CD4-positive, alpha-beta T cell (primary cell): ENCODE data around the gene NUBP2. TPM values are rescaled to one million over a fixed set of nuclear protein-coding genes. Genes with fewer than 3 reads are reported as not detected.

Source experiments
- ATAC-seq: fragments of 200-7000 bp; cut with Tn5 transposase; one replicate; pipeline ENCODE4 v1.10.0; 2022; ENCODE audit warnings: mild to moderate bottlenecking; ENCODE audit not compliant: poor library complexity
- CTCF ChIA-PET: fragments of 350-600 bp; sonication (Branson Sonifier 250); formaldehyde crosslinking; loops from one replicate; lab custom pipeline; 2021; ENCODE audit warnings: antibody characterized with exemption, inconsistent platforms; lab: Charles Lee
- POLR2A ChIA-PET: fragments of 350-600 bp; sonication (Branson Sonifier 250); formaldehyde crosslinking; loops from one replicate; lab custom pipeline; 2021; ENCODE audit warnings: antibody characterized with exemption, inconsistent platforms; lab: Charles Lee
- DNase-seq, 14 experiments: peaks; one replicate each; pipeline ENCODE4 v3.0.0-alpha.2; 2013 to 2020; ENCODE audit warnings: mixed read lengths in 2 of 14
- H3K27ac ChIP-seq, 2 donors: one replicate each; pipeline versions ENCODE4 v1.5.1 to v1.7.0; 2013; ENCODE audit warnings: low read length in 2 of 2, low read depth in 1 of 2, mild to moderate bottlenecking in 1 of 2
- H3K27me3 ChIP-seq, 2 experiments: 1 replicate in 1 of 2; 2 replicates in 1 of 2; pipeline versions ENCODE4 v1.6.1 to v1.7.0; 2013; ENCODE audit warnings: low read length in 2 of 2, control low read depth in 1 of 2, mild to moderate bottlenecking in 1 of 2, moderate library complexity in 1 of 2; ENCODE audit not compliant: insufficient read depth in 2 of 2, control insufficient read depth in 1 of 2
- H3K36me3 ChIP-seq: one replicate; pipeline ENCODE4 v1.6.1; 2013; ENCODE audit warnings: low read length, control low read depth; ENCODE audit not compliant: insufficient read depth
- H3K4me1 ChIP-seq: one replicate; pipeline ENCODE4 v1.6.1; 2013; ENCODE audit warnings: low read length, control low read depth; ENCODE audit not compliant: insufficient read depth
- H3K4me3 ChIP-seq: one replicate; pipeline ENCODE4 v1.5.1; 2013; ENCODE audit warnings: mild to moderate bottlenecking, low read length, moderate library complexity
- H3K9me3 ChIP-seq, 2 experiments: 1 replicate in 1 of 2; 2 replicates in 1 of 2; pipeline versions ENCODE4 v1.6.1 to v1.7.0; 2013; ENCODE audit warnings: low read length in 2 of 2, mild to moderate bottlenecking in 2 of 2, control low read depth in 1 of 2, moderate library complexity in 1 of 2; ENCODE audit not compliant: control insufficient read depth in 1 of 2, insufficient read depth in 1 of 2
- H3K27ac Mint-ChIP-seq: one replicate; pipeline ENCODE4 v1.8.0; 2020; ENCODE audit warnings: mixed read lengths
- H3K27me3 Mint-ChIP-seq: one replicate; pipeline ENCODE4 v1.8.0; 2021; ENCODE audit warnings: mixed read lengths
- H3K36me3 Mint-ChIP-seq: one replicate; pipeline ENCODE4 v1.8.0; 2021; ENCODE audit warnings: low read depth, mixed read lengths
- H3K4me1 Mint-ChIP-seq: one replicate; pipeline ENCODE4 v1.8.0; 2021; ENCODE audit warnings: low read depth, mixed read lengths
- H3K4me3 Mint-ChIP-seq: one replicate; pipeline ENCODE4 v1.8.0; 2020; ENCODE audit warnings: mild to moderate bottlenecking, mixed read lengths
- H3K9me3 Mint-ChIP-seq: one replicate; pipeline ENCODE4 v1.8.0; 2020; ENCODE audit warnings: mixed read lengths
- CTCF ChIP-seq: fragments of 200-600 bp; IDR thresholded peaks from one replicate; pipeline ENCODE4 v1.8.0; 2022; ENCODE audit warnings: antibody characterized with exemption, mild to moderate bottlenecking
- intact Hi-C, 2 experiments: fragments of 100-400 bp; cut with DNase I in 1 of 2; cut with micrococcal nuclease in 1 of 2; formaldehyde crosslinking; loops; one replicate each; pipeline versions ENCODE4 v1.15.1 to v1.9.0; 2023 to 2025; cut with DNase I, micrococcal nuclease
- total RNA-seq, 174 experiments: library from RNA in 2 of 174; stranded (reverse) in 2 of 174; gene quantifications; one replicate each; pipeline ENCODE4 v1.2.3 and lab custom pipeline; 2021 to 2026

The NUBP2 gene
- total RNA-seq, 2 experiments from 2014 or later, result 36.4 to 38.1 TPM

DNA sequence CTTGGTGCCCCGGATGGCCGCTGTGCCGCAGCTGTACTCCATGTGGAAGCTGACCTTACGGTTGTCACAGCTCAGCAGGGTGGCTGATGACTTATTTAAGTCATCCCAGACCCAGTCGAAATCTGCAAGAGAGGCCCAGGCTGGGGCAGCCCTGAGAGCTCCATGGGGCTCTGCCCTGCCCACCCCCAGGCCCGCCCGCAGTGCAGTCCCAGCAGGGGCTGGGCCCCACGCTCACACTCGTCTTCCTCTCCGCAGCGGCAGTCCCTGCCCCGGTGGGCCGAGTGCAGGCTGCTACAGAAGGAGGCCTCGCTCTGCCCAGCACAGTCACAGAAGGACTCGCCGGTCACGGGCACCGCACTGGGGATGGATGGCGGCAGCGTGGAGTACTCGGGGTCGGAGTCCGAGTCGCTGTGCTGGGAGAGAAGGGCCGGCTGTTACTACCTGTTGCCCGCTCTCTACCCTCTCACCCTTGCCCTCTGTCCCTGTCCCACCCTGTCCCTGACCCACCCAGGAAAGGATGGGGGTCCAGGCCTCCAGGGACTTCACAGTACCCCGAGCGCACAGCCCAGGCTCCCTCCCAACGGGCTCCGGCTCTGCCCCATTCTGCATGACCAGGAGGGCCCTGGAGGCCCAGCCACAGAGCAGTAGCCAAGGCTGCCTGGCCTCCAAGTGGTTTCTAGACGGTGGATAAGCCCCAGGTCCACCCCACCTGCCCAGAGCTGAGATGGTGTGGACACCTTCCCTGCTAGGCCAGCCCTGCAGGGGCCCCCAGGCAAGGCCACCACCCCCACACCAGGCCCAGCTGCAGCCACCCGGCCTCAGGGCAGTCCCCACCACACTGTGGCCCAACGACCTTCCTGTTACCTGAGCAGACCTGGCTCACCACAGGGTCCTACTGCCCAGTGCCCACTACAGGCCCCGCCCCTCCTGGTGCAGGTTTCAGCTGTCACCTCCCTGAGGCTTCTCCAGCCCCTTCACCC lies 4.3 kb upstream of the NUBP2 start:
- Mint-ChIP-seq H3K4me3 (peak overlapping the region; percentile 48), H3K27ac (peak overlapping the region; percentile 64), H3K27me3 (no peaks in the 10 kb centered on the region), H3K4me1 (peaks cover 24% of the 10 kb centered on the region), H3K36me3 (peaks cover 32% of the 10 kb centered on the region), H3K9me3 (no peaks in the 10 kb centered on the region)
- Histone ChIP-seq H3K27ac (no peak overlapping the region), H3K27me3 (no peaks in the 10 kb centered on the region), H3K9me3 (peaks cover 0 to 4% of the 10 kb centered on the region in 2 experiments), H3K4me3 (no peak overlapping the region), H3K36me3 (peaks cover 43% of the 10 kb centered on the region), H3K4me1 (peaks cover 49% of the 10 kb centered on the region)
- intact Hi-C loops, result loop anchor here in 1 of 2 experiments (10.0 kb wide), 1 partner anchor 366 kb away; the partner anchor contains the start of gene RAB26
- POLR2A ChIA-PET, result interaction anchor here (1.1 kb wide), 1 partner anchor 72 kb away, joined by 4 read pairs; the partner anchor contains the start of gene MAPK8IP3
- no peak for TF ChIP-seq CTCF
- CTCF ChIA-PET, result no interaction called here
- ATAC-seq (no peak), DNase-seq (peak in 1 of 14 experiments; percentile 26)

GRCh38 chr16:1779234-1779701 lies 3.5 kb upstream of the NUBP2 start:
- H3K9me3 Mint-ChIP-seq, result no peaks in the 10 kb centered on the region
- H3K36me3 Mint-ChIP-seq, result peaks cover 33% of the 10 kb centered on the region
- Histone ChIP-seq H3K4me1 (peaks cover 50% of the 10 kb centered on the region), H3K27ac (no peak overlapping the region), H3K9me3 (peaks cover 0 to 4% of the 10 kb centered on the region in 2 experiments), H3K4me3 (no peak overlapping the region), H3K27me3 (no peaks in the 10 kb centered on the region), H3K36me3 (peaks cover 43% of the 10 kb centered on the region)
- ChIA-PET POLR2A (no interaction called here), CTCF (no interaction called here)
- H3K4me3 Mint-ChIP-seq, result peak overlapping the region; percentile 48
- H3K27ac Mint-ChIP-seq, result peak overlapping the region; percentile 64
- TF ChIP-seq CTCF, result no peak
- H3K27me3 Mint-ChIP-seq, result no peaks in the 10 kb centered on the region
- H3K4me1 Mint-ChIP-seq, result peaks cover 21% of the 10 kb centered on the region
- intact Hi-C loops, result loop anchor here in 1 of 2 experiments (10.0 kb wide), 1 partner anchor 366 kb away; the partner anchor contains the start of gene RAB26
- DNase-seq (peak in 1 of 14 experiments; percentile 31), ATAC-seq (no peak)

DNA sequence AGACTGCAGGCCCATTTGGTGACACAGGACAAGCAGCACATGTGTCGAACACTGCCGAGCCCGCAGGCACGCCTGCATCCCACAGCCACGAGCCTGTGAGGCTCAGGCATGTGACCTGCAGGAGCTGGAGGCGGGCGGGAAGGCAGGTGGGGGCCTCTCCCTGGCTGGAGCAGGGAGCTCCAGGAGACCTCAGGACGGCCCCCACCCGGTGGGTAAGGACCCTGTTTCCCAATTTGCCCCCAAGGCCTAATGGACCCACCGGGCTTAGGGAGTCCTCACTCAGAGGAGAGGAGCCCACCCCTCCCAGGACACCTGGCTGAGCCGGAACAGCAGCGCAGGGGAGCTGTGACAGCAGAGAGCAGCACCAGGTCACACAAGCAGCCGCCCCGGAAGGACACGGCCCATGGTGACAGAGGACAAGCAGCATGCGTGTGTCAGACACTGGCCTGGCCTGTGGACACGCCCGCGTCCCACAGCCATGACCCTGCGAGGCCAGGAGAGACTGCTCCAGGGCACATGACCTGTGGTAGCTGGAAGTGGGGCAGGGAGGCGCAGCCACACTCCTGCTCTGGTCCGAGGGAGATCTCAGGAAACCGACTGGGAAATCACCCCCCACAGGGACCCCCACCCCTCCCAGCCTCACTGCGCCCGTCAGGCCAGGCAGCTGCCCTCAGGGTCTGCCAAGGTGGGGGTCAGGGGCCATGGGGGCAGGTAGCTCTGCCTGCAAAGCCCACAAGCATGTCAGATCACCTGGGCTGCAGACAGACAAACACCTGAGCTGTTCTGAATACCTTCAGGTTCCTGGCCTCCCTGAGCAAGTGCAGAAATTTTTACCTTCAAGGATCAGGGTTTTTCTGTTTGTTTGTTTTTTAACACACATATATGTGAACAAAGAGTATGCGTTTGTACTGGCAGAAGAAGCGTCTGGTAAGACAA lies 2.8 kb upstream of the NUBP2 start:
- Mint-ChIP-seq H3K9me3 (no peaks in the 10 kb centered on the region), H3K4me1 (peaks cover 24% of the 10 kb centered on the region), H3K36me3 (peaks cover 33% of the 10 kb centered on the region), H3K27ac (no peak overlapping the region), H3K27me3 (no peaks in the 10 kb centered on the region), H3K4me3 (peak overlapping the region; percentile 87)
- no peak overlapping the region for H3K4me3 ChIP-seq
- DNase-seq (peak in 1 of 14 experiments; percentile 35), ATAC-seq (no peak)
- no peak for TF ChIP-seq CTCF
- peaks cover 0 to 4% of the 10 kb centered on the region in 2 experiments for H3K9me3 ChIP-seq
- H3K27ac ChIP-seq, result no peak overlapping the region
- H3K27me3 ChIP-seq, result no peaks in the 10 kb centered on the region
- intact Hi-C loops, result loop anchor here (5.0 to 10.0 kb wide), 4 partner anchors 162 to 1375 kb away; partner anchors contain the start of genes DECR2 (in 1 of the 2), MSRB1 (in 1 of the 2), RAB26 (in 1 of the 2) and UBE2I (in 1 of the 2)
- ChIA-PET CTCF (no interaction called here), POLR2A (interaction anchor here (3.8 kb wide), 1 partner anchor 10 kb away, joined by 163 read pairs; the partner anchor contains the start of genes EME2, MRPS34 and NME3)
- H3K36me3 ChIP-seq, result peaks cover 43% of the 10 kb centered on the region
- peaks cover 50% of the 10 kb centered on the region for H3K4me1 ChIP-seq
